K562 (cell line): ENCODE measurements around the gene DPH7. TPM values are rescaled to one million over a fixed set of nuclear protein-coding genes. Genes with fewer than 3 reads are reported as not detected.

Source experiments
- CBFA2T2 ChIP-seq: fragments of 450-650 bp; conservative IDR thresholded peaks from 2 replicates; pipeline ENCODE4 v1.6.1; 2017; ENCODE audit warnings: mild to moderate bottlenecking
- ELF2 ChIP-seq: fragments of 250-450 bp; sonication (Bioruptor Pico); IDR thresholded peaks from 2 replicates; pipeline ENCODE4 v1.5.0; 2021; ENCODE audit warnings: mild to moderate bottlenecking
- ELK1 ChIP-seq: sonication (generic); formaldehyde crosslinking; IDR thresholded peaks from 2 replicates; pipeline ENCODE4 v1.8.1; 2022; ENCODE audit warnings: missing genetic modification reagents
- FOS ChIP-seq: IDR thresholded peaks from 3 replicates; pipeline ENCODE4 v1.6.1; 2011; ENCODE audit not compliant: insufficient read length; ENCODE audit errors: extremely low read depth
- HOMEZ ChIP-seq: fragments of 250-450 bp; sonication (Bioruptor Pico); IDR thresholded peaks from 2 replicates; pipeline ENCODE4 v1.4.0; 2020; ENCODE audit warnings: mild to moderate bottlenecking, moderate library complexity
- KDM1A ChIP-seq, 2 experiments: fragments of 450-650 bp; IDR thresholded peaks; 2 replicates each; pipeline ENCODE4 v1.6.1; 2016; ENCODE audit warnings: mild to moderate bottlenecking in 2 of 2
- MTA3 ChIP-seq: fragments of 450-650 bp; formaldehyde crosslinking; IDR thresholded peaks from 2 replicates; pipeline ENCODE4 v1.6.1; 2017; ENCODE audit warnings: mild to moderate bottlenecking, borderline replicate concordance
- NKRF ChIP-seq: fragments of 450-650 bp; IDR thresholded peaks from 2 replicates; pipeline ENCODE4 v1.6.1; 2016; ENCODE audit warnings: borderline replicate concordance
- POLR2AphosphoS5 ChIP-seq: IDR thresholded peaks from 2 replicates; pipeline ENCODE4 v1.6.1; 2011; ENCODE audit warnings: mild to moderate bottlenecking, low read depth, low read length, moderate library complexity; ENCODE audit not compliant: control insufficient read depth, insufficient read depth
- RBM25 ChIP-seq: fragments of 200-400 bp; formaldehyde crosslinking; IDR thresholded peaks from 2 replicates; pipeline ENCODE4 v1.6.1; 2018; ENCODE audit warnings: low read length, low read depth, moderate library complexity; ENCODE audit not compliant: severe bottlenecking
- RFX5 ChIP-seq: IDR thresholded peaks from 2 replicates; pipeline ENCODE4 v1.6.1; 2011; ENCODE audit warnings: low read depth, mild to moderate bottlenecking, improper control_type of control experiment, low read length
- RHOXF2B ChIP-seq: fragments of 250-450 bp; sonication (Bioruptor Pico); conservative IDR thresholded peaks from 2 replicates; pipeline ENCODE4 v1.5.1; 2021
- RUNX1 ChIP-seq: sonication (generic); IDR thresholded peaks from 2 replicates; pipeline ENCODE4 v1.6.1; 2016; ENCODE audit warnings: antibody characterized with exemption, low read depth
- SLC30A9 ChIP-seq: fragments of 250-450 bp; sonication (Bioruptor Pico); IDR thresholded peaks from 2 replicates; pipeline ENCODE4 v1.8.0; 2022; ENCODE audit warnings: mild to moderate bottlenecking, moderate library complexity
- SMARCA4 ChIP-seq: fragments of 450-650 bp; IDR thresholded peaks from 2 replicates; pipeline ENCODE4 v1.6.1; 2016
- TAF9B ChIP-seq: fragments of 450-650 bp; IDR thresholded peaks from 2 replicates; pipeline ENCODE4 v1.6.1; 2018; ENCODE audit warnings: mild to moderate bottlenecking; ENCODE audit not compliant: partially characterized antibody
- TBL1XR1 ChIP-seq, 2 experiments: IDR thresholded peaks; 2 replicates each; pipeline ENCODE4 v1.6.1; 2012; ENCODE audit warnings: improper control_type of control experiment in 2 of 2, low read length in 2 of 2, mild to moderate bottlenecking in 1 of 2
- ZNF507 ChIP-seq: conservative IDR thresholded peaks from 2 replicates; pipeline ENCODE4 v1.6.1; 2017; ENCODE audit warnings: missing genetic modification characterization, missing compliant biosample characterization
- ZNF668 ChIP-seq: fragments of 250-450 bp; sonication (Bioruptor Pico); IDR thresholded peaks from 2 replicates; pipeline ENCODE4 v1.8.0; 2022; ENCODE audit warnings: mild to moderate bottlenecking, inconsistent platforms
- ZNF717 ChIP-seq: fragments of 250-450 bp; sonication (Bioruptor Pico); IDR thresholded peaks from 2 replicates; pipeline ENCODE4 v1.5.0; 2021
- ZNF76 ChIP-seq: fragments of 250-450 bp; sonication (Bioruptor Pico); IDR thresholded peaks from 2 replicates; pipeline ENCODE4 v1.4.0; 2020; ENCODE audit warnings: mild to moderate bottlenecking, moderate library complexity, borderline replicate concordance
- polyA plus RNA-seq, 8 experiments: library from polyadenylated mRNA; depleted of rRNA in 4 of 8; stranded (reverse) in 5 of 8; unstranded in 3 of 8; fragments of >200 nt; fragmentation: Nextera tagmentation in 2 of 8; fragmentation: Illumina TruSeq in 1 of 8; extraction: Ambion mirVana in 2 of 8; extraction: Trizol in 1 of 8; gene quantifications; 2 replicates each; pipeline versions ENCODE4 v1.2.1 to v1.2.3, GENCODE V29; 2011 to 2014; ENCODE audit warnings: inconsistent platforms in 1 of 8, missing spikeins in 1 of 8
- total RNA-seq, 7 experiments: library from RNA; depleted of rRNA in 6 of 7; stranded (reverse); fragments of >200 nt in 6 of 7; fragmentation: Illumina TruSeq in 2 of 7; extraction: Trizol in 2 of 7; gene quantifications; 2 replicates each; pipeline versions ENCODE4 v1.2.1 to v1.2.3, GENCODE V29; 2011 to 2021; ENCODE audit warnings: low replicate concordance in 1 of 7

The DPH7 gene
- total and polyA plus RNA-seq, 9 of the 15 experiments (the other 6 are each of a cell fraction or from before 2014, with no cell fraction given) = 13.9 to 68.6 (median 41.3) TPM

GRCh38 chr9:137618105-137619067 is 39.7 kb upstream of the DPH7 start, which contains the start of gene EHMT1 (continued):
- peak; percentile 55; the same call in 1 of the 2 replicates for TF ChIP-seq MTA3
- peak; percentile 76; the same call in 1 of the 2 replicates for TF ChIP-seq SLC30A9 (CRISPR knock-in tag)
- TF ChIP-seq SMARCA4 = 0 out of 2 replicates have a peak, but pooled peaks have one; percentile 19
- no peak for TF ChIP-seq ZNF668 (CRISPR knock-in tag)
- TF ChIP-seq RUNX1 = no peak
- no peak for TF ChIP-seq TAF9B
- no peak for TF ChIP-seq CBFA2T2
- peak; percentile 75; the same call in 1 of the 2 replicates for TF ChIP-seq RHOXF2B
- no peak for TF ChIP-seq TBL1XR1 (IDR thresholded peaks at IDR 0.05; ENCODE audit: low read length in 2 of 2)
- no peak for TF ChIP-seq FOS
- TF ChIP-seq RBM25 = no peak
- TF ChIP-seq ZNF507 (tag) = no peak
- TF ChIP-seq KDM1A (IDR thresholded peaks at IDR 0.05) = peak; percentile 6 to 15; a peak in 1 of 4 replicates
- peak; percentile 65; the same call in 1 of the 2 replicates for TF ChIP-seq POLR2AphosphoS5
- peak; percentile 93 for TF ChIP-seq NKRF
- no peak for TF ChIP-seq RFX5
- TF ChIP-seq ZNF717 (CRISPR knock-in tag) = 0 out of 2 replicates have a peak, but pooled peaks have one; percentile 81
- TF ChIP-seq ELK1 (CRISPR knock-in tag) = no peak
- 0 out of 2 replicates have a peak, but pooled peaks have one; percentile 1 for TF ChIP-seq HOMEZ (CRISPR knock-in tag)
- TF ChIP-seq ELF2 (CRISPR knock-in tag) = peak; percentile 83; the same call in 1 of the 2 replicates
- TF ChIP-seq ZNF76 (CRISPR knock-in tag) = no peak
